NCI-H510A (cell line): Measurements from ENCODE around the gene CSNK1E.

Experiments
- DNase-seq: peaks from one replicate; lab custom pipeline; 2025; lab: John Stamatoyannopoulos, UW

The CSNK1E gene

GRCh38 chr22:38273135-38273826 is 44.0 kb downstream of the CSNK1E start:
- DNase-seq = no peak

DNA sequence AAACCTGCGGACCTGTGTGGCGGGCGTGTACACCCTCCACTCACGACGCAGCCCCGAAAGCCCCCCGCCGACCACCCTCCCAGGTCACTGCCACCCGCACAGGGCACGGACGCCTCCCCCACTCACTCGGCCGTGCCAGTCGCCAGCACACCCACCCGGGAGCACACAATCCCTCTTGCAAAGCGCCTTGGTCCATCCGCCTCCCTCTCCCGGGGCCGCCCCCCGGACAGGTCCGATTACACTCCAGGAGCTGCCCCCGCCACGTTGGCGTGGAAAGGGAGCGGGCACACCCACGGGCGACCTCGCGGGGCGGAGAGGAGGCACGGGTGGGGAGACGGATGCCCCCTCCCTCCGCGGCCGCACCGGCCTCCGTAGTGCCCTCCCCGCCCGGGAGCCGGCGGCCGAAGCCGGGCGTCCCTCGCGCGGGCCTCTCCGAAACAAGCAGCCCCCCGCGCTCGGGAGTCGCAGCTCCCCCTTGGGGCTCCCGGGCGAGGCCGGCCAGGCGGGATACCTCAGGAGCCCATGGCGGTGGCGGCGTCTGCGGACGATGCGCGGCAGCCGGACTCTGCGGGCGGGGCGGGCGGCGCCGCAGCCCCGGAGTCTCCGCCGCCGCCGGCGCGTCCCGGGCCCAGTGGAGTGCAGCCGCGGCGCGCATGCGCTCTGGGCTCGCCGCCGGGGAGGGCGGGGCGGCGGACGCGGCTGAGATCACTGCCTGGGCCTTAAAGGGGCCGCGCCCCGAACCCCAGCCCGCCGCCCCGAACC is 44.7 kb downstream of the CSNK1E start, which contains the start of gene TMEM184B:
TMEM184B (minus strand) TSS at position 638 of the 762 bp plus-strand sequence. CDS start 25,049 bp downstream, outside the sequence.
- DNase-seq = no peak

DNA sequence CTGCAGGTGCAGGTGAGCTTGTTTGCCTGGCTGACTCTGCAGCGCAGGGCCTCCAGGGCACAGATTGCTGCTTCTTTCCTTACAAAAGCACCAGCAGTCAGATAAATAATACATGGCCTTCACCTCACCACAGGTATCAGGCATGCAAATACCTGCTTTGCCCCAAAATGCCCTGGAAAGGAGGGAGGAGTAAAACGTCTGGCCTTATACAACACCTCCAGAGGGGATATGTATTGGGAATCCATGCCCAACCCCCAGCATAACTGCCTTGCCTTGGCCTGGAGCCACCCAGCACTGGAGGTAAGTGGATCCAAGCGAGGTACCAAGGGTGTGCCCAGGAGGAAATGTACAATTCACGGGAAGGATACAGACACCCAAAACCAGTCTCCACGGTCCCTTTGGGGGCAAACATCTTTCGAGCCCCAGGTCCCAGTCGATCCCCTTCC is 45.3 kb downstream of the CSNK1E start:
- no peak for DNase-seq

- no peak for DNase-seq
These were observed 46.1 kb downstream of the CSNK1E start for GRCh38 chr22:38271101-38271500.

DNA sequence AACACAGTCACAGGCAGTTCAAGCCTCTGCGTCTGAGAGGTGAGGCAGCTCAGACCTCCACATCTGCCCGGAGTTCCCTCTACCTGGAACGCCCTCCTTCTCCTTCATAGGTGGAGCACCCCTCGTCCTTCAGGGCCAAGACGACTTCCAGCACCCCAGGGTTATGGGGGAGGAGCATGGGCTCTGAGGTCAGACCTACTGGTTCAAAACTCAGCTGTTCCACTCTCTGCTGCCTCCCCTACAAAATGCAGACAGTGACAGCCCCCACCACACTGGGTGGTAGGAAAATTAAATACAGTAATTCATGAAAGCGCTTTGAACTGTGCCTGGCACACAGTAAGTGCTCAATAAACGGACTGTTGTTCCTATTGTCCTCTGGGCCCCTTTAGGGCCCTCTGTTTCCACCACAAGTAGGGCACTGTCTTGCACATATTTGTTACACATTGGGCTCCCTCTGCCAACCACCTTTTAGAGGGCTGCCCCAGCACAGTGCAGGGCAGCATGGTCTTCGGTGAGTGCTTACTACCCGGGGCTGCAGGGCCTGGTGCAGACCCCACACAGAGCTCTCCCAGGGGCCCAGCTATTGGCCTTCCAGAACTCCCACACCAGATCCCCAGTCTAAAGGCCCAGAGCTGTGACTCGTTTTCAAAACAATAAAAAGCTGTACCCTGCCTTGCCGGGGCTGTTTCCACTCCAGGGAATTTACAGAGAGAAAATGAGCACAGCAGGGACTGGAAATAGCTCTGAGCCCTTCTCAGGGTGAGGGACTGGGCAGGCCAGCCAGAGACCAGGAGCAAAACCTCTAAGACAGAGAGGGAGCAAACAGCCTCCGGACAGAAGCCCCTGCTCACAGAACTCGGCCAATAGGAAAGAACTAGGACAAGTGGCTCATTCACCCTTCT is 46.9 kb downstream of the CSNK1E start:
- DNase-seq = no peak

DNA sequence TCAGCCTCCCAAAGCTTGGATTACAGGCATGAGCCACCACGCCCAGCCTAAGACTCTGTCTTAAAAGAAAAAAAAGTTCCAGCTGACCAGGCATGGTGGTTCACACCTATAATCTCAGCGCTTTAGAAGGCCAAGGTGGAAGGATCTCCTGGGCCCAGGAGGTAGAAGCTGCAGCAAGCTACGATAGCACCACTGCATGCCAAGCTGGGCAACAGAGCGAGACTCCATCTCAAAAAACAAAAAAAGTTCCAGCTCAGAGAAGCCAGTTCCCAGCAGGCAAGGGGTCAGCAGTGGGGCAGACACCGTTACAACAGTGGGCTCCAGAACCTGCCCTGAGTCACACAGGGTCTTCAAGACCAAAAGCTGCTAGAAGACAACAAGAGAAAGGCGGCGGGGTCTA is 47.8 kb downstream of the CSNK1E start:
- DNase-seq = no peak

- DNase-seq = no peak
These were observed 50.1 kb downstream of the CSNK1E start for GRCh38 chr22:38267086-38267485.

DNA sequence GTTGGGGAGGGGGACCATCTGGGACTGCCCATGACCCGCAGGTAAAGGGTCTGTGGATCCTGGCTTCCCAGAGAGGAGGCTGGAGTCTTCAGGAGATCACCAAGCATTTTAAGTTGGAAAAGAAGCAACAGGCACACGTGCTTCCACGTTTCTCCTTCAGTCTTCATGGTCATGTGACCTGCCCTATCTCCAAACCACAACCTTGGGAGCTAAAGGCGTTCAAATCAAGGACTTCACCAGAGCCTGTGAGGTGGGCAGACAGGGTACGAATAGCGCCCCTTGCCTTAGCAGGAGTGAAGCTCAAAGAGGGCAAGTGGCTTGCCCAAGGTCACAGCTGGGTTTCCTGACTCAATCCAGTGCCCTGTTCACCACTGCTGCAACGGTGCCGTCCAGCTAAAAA is 51.1 kb downstream of the CSNK1E start:
- DNase-seq = no peak

- DNase-seq = no peak
These were observed 52.9 kb downstream of the CSNK1E start for GRCh38 chr22:38264322-38264843.

DNA sequence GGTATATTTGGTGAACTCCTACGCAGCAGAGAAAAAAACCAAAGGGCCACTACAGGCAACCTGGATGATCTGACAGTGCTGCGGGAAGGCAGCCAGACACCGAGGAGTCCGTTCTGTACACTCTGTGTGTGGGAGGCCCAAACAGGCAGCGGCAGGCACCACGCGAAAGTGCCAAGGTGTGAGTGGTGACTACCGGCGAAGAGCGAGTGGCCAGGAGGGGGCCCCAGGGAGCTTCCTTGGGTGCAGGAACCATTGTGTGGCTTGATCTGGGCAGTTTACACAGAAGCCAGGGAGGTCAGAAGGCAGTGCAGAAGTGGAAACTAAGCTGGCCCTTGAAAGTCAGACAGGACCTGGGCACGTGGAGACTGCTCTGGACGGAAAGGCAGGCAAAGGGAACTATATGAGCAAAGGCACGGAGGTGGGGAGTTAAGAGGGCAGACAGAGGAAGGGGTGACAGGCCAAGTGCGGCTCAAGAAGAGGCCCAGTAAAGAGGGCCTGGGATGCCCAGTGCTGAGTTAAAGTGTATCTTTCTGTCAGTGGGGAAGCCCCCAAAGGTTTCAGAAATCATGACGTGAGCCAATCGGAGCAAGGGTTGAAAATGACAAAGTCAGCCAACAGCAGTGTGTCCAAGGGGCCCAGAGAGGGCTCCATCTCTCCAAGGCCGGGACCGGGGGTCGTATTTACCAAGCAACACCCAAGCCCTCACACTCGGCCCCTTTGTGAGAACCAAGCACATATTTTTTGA is 55.0 kb downstream of the CSNK1E start:
- DNase-seq = no peak

DNA sequence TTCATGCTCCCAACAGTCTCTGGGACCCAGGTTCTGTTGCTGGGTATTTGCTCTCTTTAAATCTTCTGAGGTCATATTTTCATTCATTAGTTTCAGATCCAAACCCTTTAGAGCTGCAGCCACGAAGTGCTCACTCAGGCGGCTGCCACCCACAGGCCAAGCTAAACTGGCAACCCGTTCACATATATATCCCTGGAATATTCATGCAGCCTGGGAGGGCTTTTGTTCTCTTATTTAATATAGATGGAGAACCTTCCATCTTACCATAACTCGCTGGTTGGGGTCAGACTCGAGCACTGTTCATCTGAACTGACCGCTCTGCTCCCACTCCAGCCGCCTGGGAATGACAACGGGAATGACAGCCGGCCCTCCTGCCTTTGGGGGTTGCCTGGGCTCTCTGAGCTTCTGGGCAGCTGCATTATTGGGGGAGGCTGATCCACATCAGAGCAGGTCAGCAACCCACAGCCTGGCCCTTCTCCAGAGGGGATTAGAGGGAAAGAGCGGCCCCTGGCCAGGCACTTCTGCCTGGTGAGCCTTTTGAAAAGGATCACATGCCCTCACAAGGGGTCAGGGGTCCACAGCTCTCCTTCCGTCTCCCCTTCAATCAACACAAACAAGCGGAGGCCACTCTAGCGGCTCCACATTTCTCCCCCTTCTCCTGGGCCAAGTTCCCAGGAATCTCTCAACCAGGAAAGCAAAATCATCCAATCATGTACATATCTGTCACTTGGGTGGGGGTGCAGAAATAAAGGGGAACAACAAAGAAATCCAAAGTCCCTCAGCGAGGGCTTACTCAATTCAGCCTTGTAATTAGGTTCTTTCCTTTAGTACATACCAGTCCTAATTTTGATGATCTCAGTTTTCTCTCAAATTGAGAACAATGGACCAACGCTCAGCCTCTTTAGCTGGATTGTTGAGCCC is 56.2 kb downstream of the CSNK1E start:
- DNase-seq = no peak

DNA sequence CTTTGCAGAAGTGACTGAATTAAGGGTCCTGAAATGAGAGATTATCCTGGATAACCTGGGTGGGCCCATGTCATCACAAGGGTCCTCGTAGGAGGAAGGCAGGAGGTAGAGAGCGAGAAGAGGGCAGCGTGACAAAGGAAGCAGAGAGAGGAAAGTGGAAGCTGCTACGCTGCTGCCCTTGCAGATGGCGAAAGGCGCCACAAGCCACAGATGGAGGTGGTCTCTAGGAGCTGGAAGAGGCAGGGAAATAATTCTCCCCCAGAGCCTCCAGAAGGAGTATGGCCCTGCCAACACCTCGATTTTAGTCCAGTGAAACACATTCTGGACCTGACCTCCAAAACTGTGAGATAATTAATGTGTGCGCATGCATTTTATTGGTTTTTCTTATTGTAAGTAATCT is 57.9 kb downstream of the CSNK1E start:
- no peak for DNase-seq

GRCh38 chr22:38258895-38259294 is 58.3 kb downstream of the CSNK1E start:
- no peak for DNase-seq

- DNase-seq = peak; percentile 80
These were observed 59.5 kb downstream of the CSNK1E start for GRCh38 chr22:38257650-38258250.

GRCh38 chr22:38257181-38257580 is 60.1 kb downstream of the CSNK1E start:
- DNase-seq = no peak

GRCh38 chr22:38255697-38256096 is 61.5 kb downstream of the CSNK1E start:
- DNase-seq = no peak

DNA sequence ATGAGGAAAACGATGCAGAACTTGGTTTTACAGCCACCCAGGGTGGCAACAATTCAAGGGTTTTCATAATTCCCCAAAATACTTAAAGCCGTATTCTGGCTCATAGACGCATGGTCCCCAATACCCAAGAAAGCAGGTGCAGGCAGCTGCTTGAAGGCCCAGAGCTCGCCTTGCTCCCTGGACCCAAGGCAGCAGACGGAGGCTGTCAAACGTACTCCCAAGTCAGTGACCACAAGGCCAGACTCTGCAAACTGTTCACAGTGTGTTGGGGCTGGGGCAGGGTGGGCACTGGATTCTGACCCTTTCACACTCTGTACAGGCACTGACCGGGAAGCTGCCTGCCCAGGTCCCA is 65.9 kb downstream of the CSNK1E start:
- no peak for DNase-seq

GRCh38 chr22:38250643-38251340 is 66.4 kb downstream of the CSNK1E start:
- DNase-seq = no peak
